HAP-1 (cell line): Measurements from ENCODE around the gene DTNBP1.

Experiments
- DNase-seq, 2 experiments: peaks; one replicate each; pipeline ENCODE4 v3.0.0-alpha.2; 2016 to 2020; ENCODE audit warnings: low spot score in 2 of 2
- H3K27me3 ChIP-seq: fragments of 250-450 bp; sonication (Bioruptor Pico); 2 replicates; pipeline ENCODE4 v1.5.1; 2020; ENCODE audit warnings: low read depth, mild to moderate bottlenecking, moderate library complexity
- H3K36me3 ChIP-seq: fragments of 250-450 bp; sonication (Bioruptor Pico); replicated peaks from 2 replicates; pipeline ENCODE4 v1.5.1; 2020; ENCODE audit warnings: mild to moderate bottlenecking
- H3K4me1 ChIP-seq: fragments of 250-450 bp; sonication (Bioruptor Pico); 2 replicates; pipeline ENCODE4 v1.5.1; 2020; ENCODE audit warnings: mild to moderate bottlenecking
- H3K4me3 ChIP-seq: fragments of 250-450 bp; sonication (Bioruptor Pico); 2 replicates; pipeline ENCODE4 v1.5.1; 2020; ENCODE audit warnings: mild to moderate bottlenecking, moderate library complexity
- H3K9me3 ChIP-seq: fragments of 250-450 bp; sonication (Bioruptor Pico); 2 replicates; pipeline ENCODE4 v1.5.1; 2020; ENCODE audit warnings: mild to moderate bottlenecking, moderate library complexity
- in situ Hi-C: fragments of 300-500 bp; cut with MboI; formaldehyde crosslinking; loops from 3 replicates; pipeline ENCODE4 v1.14.3; 2020; ENCODE audit warnings: low sequenced_read_pairs, inconsistent platforms, mixed read lengths

DTNBP1 gene

DNA sequence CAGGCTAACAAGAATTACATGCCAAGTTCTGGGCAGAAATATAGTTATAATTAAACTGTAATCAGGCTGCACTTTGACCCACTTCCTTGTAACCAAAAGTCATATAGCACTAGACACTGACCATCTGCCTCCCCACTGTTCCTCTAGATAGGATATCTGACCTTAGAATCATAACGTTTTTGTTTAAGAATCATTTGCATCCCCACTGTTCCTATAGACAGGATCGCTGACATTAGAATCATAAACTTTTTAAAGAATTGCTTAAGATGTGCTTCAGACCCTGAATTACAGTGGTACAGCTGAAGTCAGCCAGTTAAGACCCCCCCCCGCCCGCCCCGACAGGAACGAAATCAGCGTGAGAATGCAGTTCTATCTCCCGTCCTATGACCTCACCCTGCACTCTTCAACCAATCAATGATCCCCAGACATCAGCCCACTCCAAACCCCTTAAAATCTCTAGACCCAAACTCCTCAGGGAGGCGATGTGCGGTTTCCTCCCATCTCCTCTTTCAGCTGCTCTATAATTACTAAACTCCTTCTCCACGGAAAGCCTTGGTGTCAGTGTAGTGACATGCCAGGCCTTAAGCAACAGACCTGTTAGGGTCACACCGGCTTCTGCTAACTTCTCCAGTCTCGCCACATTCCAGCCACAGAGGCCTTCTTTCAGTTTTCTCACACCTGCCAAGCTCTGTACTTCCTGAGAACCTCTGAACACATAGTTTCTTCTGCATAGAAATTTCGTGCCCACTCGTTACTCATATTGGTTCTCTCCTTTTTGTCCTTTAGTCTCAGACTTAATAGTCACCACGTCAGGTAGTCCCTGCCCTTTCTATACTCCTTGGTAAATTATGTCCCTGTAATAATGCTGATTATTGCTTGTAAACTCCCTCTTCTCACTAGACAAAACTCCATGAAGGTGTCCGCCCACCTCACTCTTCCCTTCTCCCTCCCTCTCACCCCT is 93.5 kb downstream of the DTNBP1 start:
- no peak for DNase-seq
- in situ Hi-C loops: no loop called here

DNA sequence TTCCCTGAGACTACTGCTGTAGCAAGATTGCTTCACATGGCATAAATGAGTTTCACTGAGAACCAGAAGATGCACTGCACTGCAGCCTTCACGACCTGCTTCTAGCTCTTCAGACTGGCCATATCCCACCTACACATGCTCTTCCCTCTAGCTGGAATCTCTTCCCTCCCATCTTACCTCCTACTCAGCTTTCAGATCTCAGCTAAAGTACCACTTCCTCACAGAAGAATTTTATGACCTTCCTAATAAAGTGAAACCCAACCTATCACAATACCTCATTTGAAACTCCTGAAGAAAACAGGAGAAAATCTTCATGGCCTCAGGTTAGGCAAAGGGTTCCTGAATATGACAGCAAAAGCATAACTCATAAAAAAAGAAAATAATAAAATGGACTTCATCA is 99.9 kb downstream of the DTNBP1 start:
- in situ Hi-C loops: no loop called here

More for the DNA sequence above, 93.5 kb downstream of the DTNBP1 start:
- H3K4me3 ChIP-seq: no peak overlapping the region
- H3K36me3 ChIP-seq: no peaks in the 10 kb centered on the region
- peaks cover 12% of the 10 kb centered on the region for H3K4me1 ChIP-seq
- no peaks in the 10 kb centered on the region for H3K9me3 ChIP-seq
- no peaks in the 10 kb centered on the region for H3K27me3 ChIP-seq

DNA sequence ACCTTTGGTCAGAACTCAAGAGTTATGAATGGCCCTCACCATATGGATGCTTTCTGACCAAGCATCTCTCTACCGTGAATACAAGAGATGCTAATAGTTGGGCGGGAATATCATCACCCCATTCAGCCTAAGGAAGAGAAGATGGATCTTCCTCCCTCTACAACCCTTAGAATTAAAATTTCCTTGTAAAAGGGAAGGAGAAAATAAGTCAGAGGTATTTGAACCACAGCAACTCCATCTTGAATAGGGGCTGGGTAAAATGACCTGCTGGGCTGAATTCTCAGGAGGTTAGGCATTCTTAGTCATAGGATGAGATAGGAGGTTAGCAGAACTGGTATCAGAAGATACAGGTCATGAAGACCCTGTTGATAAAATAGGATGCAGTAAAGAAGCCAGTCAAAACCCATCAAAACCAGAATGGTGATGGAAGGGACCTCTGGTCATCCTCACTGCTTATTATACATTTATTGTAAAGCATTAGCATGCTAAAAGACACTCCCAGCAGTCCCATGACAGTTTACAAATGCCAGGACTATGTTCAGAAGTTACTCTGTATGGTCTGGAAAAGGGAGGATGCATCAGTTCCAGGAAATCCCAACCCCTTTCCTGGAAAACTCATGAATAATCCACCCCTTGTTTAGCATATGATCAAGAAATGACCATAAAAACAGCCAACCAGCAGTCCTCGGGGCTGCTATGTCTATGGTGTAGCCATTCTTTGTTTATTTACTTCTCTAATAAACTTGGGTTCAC is 101.2 kb downstream of the DTNBP1 start:
- peaks cover 10% of the 10 kb centered on the region for H3K4me1 ChIP-seq
- in situ Hi-C loops: no loop called here
- no peak for DNase-seq
- no peak overlapping the region for H3K4me3 ChIP-seq
- H3K36me3 ChIP-seq: no peaks in the 10 kb centered on the region
- H3K9me3 ChIP-seq: no peaks in the 10 kb centered on the region
- no peaks in the 10 kb centered on the region for H3K27me3 ChIP-seq

More for the DNA sequence above, 99.9 kb downstream of the DTNBP1 start:
- H3K4me1 ChIP-seq: peaks cover 6% of the 10 kb centered on the region
- H3K9me3 ChIP-seq: no peaks in the 10 kb centered on the region
- no peak overlapping the region for H3K4me3 ChIP-seq
- H3K36me3 ChIP-seq: no peaks in the 10 kb centered on the region
- DNase-seq: no peak
- H3K27me3 ChIP-seq: no peaks in the 10 kb centered on the region

DNA sequence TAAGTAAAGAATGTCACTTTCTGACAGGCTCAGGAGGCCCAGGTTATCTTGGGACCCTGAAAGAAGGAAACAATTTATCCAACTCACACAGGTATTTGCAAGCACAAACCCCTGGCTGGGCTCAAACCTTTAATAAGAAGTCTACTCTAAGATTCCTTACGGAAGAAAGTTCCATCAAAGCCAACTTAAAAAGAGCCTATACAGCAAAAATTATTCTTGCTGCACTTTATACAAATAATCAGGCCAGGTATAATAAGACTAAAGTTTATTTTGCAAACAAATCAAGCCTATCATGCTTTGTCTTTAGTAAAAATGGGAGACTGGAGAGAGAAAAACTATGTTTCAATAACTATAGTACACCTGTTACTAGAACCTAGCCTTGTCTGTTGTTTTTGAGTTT is 102.1 kb downstream of the DTNBP1 start:
- H3K9me3 ChIP-seq: no peaks in the 10 kb centered on the region
- in situ Hi-C loops: no loop called here
- no peaks in the 10 kb centered on the region for H3K36me3 ChIP-seq
- peaks cover 19% of the 10 kb centered on the region for H3K4me1 ChIP-seq
- no peak for DNase-seq
- H3K4me3 ChIP-seq: no peak overlapping the region
- H3K27me3 ChIP-seq: no peaks in the 10 kb centered on the region

DNA sequence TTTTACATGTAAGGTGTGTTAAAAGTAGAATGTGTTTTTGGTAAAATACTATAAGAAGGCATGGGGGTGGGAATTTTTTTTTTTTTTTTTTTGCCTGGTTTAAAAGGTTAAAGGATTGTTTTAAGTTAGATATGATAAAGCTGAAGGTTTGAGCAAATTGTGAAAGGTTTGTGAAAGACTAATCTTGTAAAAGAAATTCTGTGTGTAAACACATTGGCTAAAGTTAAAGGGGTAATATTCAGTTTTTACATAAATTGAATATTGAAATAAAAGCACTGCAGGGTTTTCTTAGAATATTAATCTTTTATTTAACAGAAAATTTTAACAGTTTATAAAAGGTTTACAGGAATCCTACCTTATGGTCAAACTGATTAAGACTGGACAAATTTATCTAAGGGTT is 105.7 kb downstream of the DTNBP1 start:
- Histone ChIP-seq H3K9me3 (no peaks in the 10 kb centered on the region), H3K27me3 (no peaks in the 10 kb centered on the region), H3K36me3 (no peaks in the 10 kb centered on the region), H3K4me3 (no peak overlapping the region), H3K4me1 (peaks cover 25% of the 10 kb centered on the region)
- in situ Hi-C loops: no loop called here
- DNase-seq: no peak

DNA sequence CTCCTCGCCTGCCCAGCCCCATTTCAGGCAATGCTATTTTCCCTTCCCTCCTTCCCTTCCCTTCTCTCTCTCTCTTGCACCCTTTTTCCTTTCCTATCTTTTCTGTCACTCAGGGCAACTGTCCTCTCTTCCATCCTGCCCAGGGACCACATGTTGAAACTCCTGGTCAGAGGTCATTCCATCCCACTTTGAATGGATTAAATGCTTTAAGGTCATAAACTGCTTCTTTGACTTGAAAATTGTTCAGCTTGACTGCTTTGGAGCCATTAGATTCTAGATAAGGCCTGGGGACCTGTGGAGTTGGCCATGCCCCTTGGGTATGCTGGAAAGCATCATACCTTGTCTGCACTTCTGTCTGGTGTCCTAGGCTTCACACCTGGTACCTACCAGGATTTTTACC is 106.1 kb downstream of the DTNBP1 start:
- Histone ChIP-seq H3K4me3 (no peak overlapping the region), H3K4me1 (peaks cover 25% of the 10 kb centered on the region), H3K9me3 (no peaks in the 10 kb centered on the region), H3K27me3 (no peaks in the 10 kb centered on the region), H3K36me3 (no peaks in the 10 kb centered on the region)
- DNase-seq: no peak
- in situ Hi-C loops: no loop called here

DNA sequence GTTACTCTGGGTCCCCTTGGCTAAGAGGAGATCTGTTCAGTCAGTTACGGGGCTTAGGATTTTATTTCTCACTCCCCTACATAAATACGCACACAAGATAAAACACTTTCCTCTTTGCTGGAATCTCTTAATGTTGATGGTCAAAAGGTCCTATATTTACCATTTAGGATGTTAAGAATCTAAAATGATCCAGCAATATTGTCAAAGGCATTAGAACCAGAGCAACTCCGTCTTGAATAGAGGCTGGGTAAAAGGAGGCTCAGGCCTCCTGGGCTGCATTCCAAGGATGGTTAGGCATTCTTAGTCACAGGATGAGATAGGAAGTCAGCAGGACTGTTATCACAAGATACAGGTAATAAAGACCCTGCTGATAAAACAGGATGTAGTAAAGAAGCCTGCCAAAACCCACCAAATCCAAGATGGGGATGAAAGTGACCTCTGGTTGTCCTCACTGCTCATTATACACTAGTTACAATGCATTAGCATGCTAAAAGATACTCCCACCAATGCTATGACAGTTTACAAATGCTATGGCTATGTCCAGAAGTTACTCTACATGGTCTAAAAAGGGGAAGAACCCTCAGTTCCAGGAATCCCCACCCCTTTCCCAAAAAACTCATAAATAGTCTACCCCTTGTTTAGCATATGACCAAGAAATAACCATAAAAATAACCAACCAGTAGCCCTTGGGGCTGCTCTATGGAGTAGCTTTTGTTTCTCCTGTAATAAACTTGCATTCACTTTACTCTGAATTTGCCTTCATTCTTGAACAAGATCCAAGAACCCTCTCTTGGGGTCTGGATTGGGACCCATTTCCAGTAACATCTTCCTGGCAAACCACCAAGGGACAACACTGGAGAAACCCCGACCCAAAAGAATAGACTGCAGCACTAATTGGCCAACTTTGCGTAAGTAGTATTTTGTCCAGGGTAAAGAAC is 107.5 kb downstream of the DTNBP1 start:
- no peaks in the 10 kb centered on the region for H3K27me3 ChIP-seq
- no peaks in the 10 kb centered on the region for H3K36me3 ChIP-seq
- DNase-seq: peak; percentile 53 to 72
- in situ Hi-C loops: no loop called here
- H3K4me1 ChIP-seq: peaks cover 26% of the 10 kb centered on the region
- no peaks in the 10 kb centered on the region for H3K9me3 ChIP-seq
- no peak overlapping the region for H3K4me3 ChIP-seq

DNA sequence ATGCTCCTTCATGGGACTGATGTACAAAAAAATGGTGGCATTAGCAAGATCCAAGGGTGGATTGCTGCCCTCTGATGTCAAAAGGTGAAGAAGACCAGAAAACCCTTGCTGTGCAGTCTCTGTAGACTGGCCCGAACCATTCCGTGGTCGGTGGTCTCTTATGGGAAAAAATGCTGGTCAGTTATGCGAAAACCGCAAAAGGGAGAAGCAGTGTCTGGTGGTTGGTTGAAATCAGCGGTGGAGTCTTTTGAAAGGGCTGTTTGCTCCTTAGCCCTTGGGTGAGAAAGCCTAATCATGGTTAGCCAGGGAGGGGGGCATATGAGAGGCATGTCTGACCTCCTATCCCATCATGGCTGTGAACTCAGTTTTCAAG is 108.1 kb downstream of the DTNBP1 start:
- in situ Hi-C loops: no loop called here
- Histone ChIP-seq H3K36me3 (no peaks in the 10 kb centered on the region), H3K9me3 (no peaks in the 10 kb centered on the region), H3K27me3 (no peaks in the 10 kb centered on the region), H3K4me3 (no peak overlapping the region), H3K4me1 (peaks cover 33% of the 10 kb centered on the region)
- DNase-seq: no peak

DNA sequence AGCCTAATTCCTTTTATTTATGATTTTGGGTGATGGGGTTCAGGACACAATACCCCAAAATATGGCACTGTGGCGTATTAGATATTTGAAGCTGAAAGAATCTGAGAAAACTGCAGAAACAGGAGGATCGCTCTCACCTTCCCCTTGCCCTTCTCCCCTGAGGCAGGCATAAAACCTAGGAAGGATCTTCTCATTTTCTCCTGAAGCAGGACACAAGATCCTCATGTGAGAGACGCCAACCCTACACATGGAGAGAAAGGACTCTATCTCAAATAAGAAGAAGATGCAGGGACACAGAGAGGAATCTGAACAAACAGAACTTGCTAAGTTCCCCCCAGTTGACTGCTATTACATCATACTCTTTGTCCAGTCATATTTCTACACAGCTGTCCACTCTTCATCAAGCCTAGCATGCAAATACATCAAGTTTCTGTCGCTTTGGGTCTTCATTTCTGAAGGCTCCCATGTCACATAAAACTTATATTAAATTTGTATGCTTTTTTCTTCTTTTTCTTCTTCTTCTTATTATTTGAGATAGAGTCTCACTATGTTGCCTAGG is 109.0 kb downstream of the DTNBP1 start:
- Histone ChIP-seq H3K36me3 (no peaks in the 10 kb centered on the region), H3K9me3 (no peaks in the 10 kb centered on the region), H3K27me3 (no peaks in the 10 kb centered on the region), H3K4me1 (peaks cover 36% of the 10 kb centered on the region), H3K4me3 (no peak overlapping the region)
- DNase-seq: no peak
- in situ Hi-C loops: no loop called here

DNA sequence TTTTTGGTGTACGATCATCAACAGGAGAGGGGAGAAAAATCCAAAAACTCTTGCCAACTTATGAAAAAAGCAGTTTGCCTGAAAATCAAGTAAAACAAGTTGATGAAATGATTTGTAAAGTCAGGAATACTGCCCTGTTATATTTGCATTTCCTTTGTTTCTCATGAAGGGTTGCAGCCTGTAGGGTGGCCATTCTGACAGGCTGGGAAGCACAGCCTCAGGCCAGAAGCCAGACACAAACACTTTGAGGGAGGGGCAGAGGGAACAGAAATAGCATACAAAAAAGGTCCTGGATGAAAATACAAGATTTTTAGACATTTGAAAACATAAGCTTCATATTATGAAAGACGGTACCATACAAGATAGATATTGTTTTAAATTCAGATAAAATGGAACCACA is 109.8 kb downstream of the DTNBP1 start:
- DNase-seq: no peak
- H3K4me1 ChIP-seq: peaks cover 36% of the 10 kb centered on the region
- in situ Hi-C loops: no loop called here
- no peaks in the 10 kb centered on the region for H3K36me3 ChIP-seq
- H3K9me3 ChIP-seq: no peaks in the 10 kb centered on the region
- no peak overlapping the region for H3K4me3 ChIP-seq
- no peaks in the 10 kb centered on the region for H3K27me3 ChIP-seq

DNA sequence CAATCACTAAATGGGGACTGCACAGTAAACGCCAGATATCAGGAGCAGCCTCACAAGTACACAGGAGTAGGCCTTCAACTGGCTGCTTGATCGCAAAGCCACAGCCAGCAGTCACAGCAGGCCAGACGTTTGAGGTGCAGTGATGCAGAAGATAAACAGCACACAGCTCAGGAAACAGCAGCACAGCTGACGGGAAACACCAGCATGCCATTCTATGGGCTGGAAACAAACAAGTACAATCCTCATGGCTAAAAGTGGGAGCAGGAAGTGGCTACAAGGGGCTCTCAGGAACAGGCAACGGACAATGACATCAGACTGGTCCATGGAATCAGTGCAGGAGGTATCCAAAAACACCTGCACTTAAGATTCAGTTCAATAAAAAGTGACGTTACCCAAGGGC is 111.0 kb downstream of the DTNBP1 start:
- no peaks in the 10 kb centered on the region for H3K36me3 ChIP-seq
- H3K9me3 ChIP-seq: no peaks in the 10 kb centered on the region
- in situ Hi-C loops: no loop called here
- no peaks in the 10 kb centered on the region for H3K27me3 ChIP-seq
- H3K4me1 ChIP-seq: peaks cover 36% of the 10 kb centered on the region
- no peak for DNase-seq
- H3K4me3 ChIP-seq: no peak overlapping the region

DNA sequence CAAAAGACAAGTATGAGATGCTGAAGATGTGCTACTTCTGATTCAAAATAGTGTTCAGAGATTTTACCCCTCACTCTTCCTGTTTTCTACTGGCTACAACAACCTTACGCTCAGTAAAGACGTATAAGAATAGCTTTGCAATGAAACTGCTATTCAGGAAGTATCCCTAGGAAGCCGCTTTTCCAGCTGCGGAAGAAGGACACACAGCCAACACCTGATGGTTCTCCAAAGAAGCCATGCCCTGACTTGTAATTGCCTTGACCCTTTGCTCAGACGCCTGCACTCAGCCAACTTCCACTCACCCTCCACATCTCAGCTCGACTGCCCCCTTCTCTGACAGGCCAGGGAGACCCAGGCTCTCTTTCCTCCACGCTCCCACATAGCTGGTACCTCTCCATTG is 111.6 kb downstream of the DTNBP1 start:
- Histone ChIP-seq H3K4me3 (no peak overlapping the region), H3K36me3 (no peaks in the 10 kb centered on the region), H3K4me1 (peaks cover 31% of the 10 kb centered on the region), H3K27me3 (no peaks in the 10 kb centered on the region), H3K9me3 (no peaks in the 10 kb centered on the region)
- no peak for DNase-seq
- in situ Hi-C loops: no loop called here

DNA sequence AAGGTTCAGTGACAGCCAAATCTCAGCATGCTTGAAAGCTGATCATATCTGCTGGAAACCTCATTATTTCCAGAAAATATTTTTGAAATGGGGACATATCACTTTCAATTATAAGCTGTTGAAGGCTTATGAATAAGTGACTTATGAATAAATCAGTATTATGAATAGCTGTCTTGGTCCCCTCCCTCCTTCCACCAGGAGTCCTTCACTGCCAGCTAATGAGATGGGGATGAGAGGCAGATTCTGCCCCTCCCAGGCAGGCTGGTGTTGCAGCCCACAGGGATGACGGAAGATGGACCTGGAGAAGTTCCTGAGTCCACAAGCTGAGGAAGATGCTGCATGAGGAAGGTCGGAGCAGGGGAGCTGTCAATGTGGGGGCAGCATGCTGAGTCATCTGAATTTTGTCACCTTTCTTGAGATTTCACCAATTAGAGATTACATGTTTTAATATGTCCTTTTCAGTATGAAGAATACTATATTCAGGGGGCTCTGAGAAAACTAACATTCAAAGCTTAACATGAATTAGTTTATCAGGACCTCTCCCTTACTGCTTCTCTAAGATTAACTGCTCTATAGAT is 112.2 kb downstream of the DTNBP1 start:
- no peak overlapping the region for H3K4me3 ChIP-seq
- in situ Hi-C loops: no loop called here
- DNase-seq: no peak
- H3K27me3 ChIP-seq: no peaks in the 10 kb centered on the region
- no peaks in the 10 kb centered on the region for H3K36me3 ChIP-seq
- H3K4me1 ChIP-seq: peaks cover 24% of the 10 kb centered on the region
- no peaks in the 10 kb centered on the region for H3K9me3 ChIP-seq
